GM18951 (cell line): ENCODE data around the gene RAX.

Source experiments
- POLR2A ChIP-seq: IDR thresholded peaks from 4 replicates; pipeline ENCODE4 v1.6.1; 2011; ENCODE audit warnings: mild to moderate bottlenecking; ENCODE audit not compliant: insufficient read length, insufficient read depth; ENCODE audit errors: extremely low read depth
- in situ Hi-C: fragments of 300-500 bp; cut with MboI; formaldehyde crosslinking; loops from one replicate; pipeline ENCODE4 v1.12.0; 2022; ENCODE audit warnings: low sequenced_read_pairs, mixed read lengths, inconsistent platforms; ENCODE audit not compliant: unreplicated experiment

Gene RAX

DNA sequence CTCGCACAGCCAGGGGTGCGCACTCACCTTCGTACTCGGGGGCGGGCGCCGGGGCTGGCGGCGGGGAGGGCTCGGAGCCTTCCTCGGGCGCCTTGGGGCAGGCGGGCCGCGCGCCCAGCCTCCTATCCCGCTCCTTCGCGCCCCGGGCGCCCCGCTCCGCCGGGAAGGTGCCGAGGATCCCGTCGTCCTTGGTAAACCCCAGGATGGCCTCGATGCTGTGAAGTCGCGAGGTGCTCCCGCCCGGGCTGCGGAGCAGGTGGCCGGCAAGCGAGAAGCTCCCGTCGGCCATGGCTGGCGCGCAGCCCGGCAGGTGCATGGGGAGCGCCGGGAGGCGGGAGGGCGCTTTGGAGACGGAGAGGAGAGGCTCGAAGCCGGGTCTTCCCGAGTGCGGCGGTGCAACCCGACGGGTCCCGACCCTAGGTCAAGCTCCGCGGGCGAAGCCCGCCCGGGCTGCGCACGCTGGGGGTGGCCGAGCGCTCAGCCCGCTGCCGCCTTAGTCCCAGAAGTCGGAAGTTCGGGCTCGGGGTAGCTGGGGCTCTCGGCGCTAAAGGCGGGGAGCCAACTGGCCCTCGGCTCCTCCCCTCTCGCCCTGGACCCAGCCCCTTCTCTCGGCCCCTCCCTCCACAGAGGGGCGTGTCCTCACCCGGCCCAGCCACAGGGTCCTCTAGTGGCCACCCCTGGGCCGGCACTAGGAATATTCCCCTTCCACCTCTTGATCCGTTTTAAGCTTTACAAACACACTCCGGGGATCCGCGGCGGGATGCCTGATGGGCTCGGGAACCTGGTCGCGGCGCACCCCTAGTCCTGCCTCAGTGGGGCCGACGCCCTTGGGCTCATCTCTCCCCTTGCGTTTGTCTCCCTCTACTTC lies at the start of gene RAX:
TSS of gene RAX (minus strand) at position 564 of the 868 bp plus-strand sequence. CDS start at position 316, 248 bp downstream.
- in situ Hi-C loops, result no loop called here

GRCh38 chr18:59318460-59319050 lies 45.3 kb upstream of the RAX start, which contains the start of gene CPLX4:
CPLX4 (minus strand) TSS chr18:59318649; CDS start chr18:59318462, 187 bp downstream.
- in situ Hi-C loops, result no loop called here

More for the DNA sequence above, at the start of gene RAX:
- no peak for TF ChIP-seq POLR2A

DNA sequence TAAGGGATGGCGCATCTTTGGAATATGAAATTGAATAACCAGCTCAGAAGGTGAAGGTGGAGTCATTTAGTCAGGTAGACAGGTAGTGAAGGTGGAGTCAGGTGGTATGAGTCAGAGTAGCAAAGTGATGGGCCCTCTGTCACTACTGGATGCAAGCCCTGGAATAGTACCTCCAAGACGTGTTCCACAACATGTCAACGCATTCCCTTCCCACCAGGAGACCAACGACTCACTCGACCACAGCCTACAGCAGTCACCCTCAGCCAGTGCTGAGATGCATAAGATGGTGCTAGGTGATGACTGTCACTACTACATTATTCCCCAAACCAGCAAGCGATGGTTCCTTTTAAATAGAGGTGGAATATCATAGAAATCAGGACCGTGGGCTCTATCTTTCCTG lies 38.4 kb upstream of the RAX start:
- no peak for TF ChIP-seq POLR2A
- in situ Hi-C loops, result no loop called here

More at GRCh38 chr18:59318460-59319050, 45.3 kb upstream of the RAX start, which contains the start of gene CPLX4:
- no peak for TF ChIP-seq POLR2A

GRCh38 chr18:59308938-59309260 lies 35.6 kb upstream of the RAX start:
- no peak for TF ChIP-seq POLR2A
- in situ Hi-C loops, result loop anchor here (10.0 kb wide), 1 partner anchor 86 kb away; no protein-coding TSS in a partner anchor

- in situ Hi-C loops, result loop anchor here (10.0 kb wide), 1 partner anchor 86 kb away; no protein-coding TSS in a partner anchor
- no peak for TF ChIP-seq POLR2A
Observed at GRCh38 chr18:59308248-59308937, 35.1 kb upstream of the RAX start.

DNA sequence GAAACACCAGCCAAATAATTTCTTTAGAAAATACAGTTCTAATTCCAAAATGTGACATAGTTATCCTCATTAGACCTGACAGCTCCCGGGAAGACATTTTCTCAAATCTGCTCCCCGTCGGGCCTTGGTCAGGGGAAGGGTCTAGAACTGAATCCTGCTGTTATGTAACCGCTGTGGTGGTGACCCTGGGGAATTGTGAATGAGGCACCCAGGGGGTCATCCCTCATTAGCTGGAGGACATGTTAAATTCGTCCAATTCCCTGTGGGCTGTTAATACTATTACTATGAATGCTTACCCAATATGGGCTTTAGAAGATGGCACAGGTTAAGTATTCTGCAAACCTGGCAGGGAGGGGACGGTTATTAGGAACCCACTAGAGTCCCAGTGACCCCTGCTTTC lies 33.4 kb upstream of the RAX start:
- no peak for TF ChIP-seq POLR2A
- in situ Hi-C loops, result loop anchor here (10.0 kb wide), 1 partner anchor 88 kb away; no protein-coding TSS in a partner anchor

DNA sequence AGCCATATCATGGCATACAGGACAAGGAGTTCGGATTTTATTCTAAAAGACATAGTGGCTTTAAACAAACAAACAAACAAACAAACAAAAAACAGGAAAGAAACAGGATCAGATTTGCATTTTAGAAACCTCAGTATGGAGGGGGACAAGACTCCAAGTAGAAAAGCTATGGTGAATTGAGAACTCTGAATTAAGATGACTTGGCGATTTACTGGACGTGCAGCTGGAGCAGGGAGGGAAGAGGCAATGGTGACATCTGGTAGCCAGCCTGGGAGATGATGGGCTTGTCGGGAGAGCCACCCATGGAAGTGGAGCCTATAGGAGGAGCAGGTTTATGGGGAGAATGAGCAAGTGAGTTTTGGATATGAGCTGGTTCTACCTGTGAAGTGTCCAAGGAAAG lies 32.0 kb upstream of the RAX start:
- TF ChIP-seq POLR2A, result no peak
- in situ Hi-C loops, result loop anchor here (10.0 kb wide), 1 partner anchor 90 kb away; no protein-coding TSS in a partner anchor

DNA sequence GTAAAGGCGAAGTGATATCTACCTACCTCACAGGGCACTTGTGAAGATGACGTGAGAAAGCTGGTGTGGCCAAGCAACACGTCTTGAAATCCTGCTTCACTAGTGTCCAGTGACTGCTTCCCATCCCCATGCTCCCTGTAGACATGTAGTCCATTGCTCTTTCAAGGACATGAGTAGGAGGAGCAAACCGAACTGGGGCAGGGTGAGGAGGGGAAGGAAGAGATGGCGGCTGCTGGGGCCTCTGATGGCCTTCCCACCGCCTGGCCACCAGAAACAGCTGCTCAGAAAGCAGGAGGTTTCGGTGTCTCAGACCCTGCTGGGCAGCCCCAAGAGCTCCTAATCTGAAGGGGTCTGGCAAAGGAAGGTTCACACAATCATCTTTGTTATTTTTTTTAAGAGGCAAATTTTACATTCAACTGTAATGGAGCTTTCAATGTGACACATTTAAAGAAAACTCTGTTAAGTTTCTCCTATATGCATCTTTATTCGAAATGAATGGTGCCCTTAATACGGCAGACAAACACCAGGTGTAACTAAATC lies 30.5 kb upstream of the RAX start:
- TF ChIP-seq POLR2A, result no peak

DNA sequence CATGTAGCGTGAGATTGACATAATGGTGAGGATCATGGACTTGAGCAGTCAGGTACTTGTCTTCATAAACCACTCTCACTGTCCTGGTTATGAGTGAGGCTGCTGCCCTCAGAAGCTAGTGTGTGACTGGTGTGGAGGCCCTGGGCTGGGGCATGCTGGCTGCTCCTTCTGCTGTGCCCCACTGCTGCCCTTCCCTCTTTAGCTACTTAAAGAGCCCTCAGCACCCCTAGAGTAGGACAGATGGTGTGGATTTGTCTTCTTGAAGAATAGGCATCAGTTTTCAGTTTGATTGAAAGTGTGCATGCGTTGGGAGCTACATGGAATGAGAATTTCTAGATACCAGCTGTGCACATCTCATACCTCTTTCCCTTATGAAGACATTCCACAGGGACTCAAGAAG lies 29.8 kb upstream of the RAX start:
- no peak for TF ChIP-seq POLR2A
- in situ Hi-C loops, result loop anchor here (10.0 kb wide), 1 partner anchor 92 kb away; no protein-coding TSS in a partner anchor

More for the DNA sequence above, 30.5 kb upstream of the RAX start:
- in situ Hi-C loops, result loop anchor here (10.0 kb wide), 1 partner anchor 91 kb away; no protein-coding TSS in a partner anchor

GRCh38 chr18:59301929-59302328 lies 28.7 kb upstream of the RAX start:
- in situ Hi-C loops, result loop anchor here (10.0 kb wide), 1 partner anchor 93 kb away; no protein-coding TSS in a partner anchor
- TF ChIP-seq POLR2A, result no peak

DNA sequence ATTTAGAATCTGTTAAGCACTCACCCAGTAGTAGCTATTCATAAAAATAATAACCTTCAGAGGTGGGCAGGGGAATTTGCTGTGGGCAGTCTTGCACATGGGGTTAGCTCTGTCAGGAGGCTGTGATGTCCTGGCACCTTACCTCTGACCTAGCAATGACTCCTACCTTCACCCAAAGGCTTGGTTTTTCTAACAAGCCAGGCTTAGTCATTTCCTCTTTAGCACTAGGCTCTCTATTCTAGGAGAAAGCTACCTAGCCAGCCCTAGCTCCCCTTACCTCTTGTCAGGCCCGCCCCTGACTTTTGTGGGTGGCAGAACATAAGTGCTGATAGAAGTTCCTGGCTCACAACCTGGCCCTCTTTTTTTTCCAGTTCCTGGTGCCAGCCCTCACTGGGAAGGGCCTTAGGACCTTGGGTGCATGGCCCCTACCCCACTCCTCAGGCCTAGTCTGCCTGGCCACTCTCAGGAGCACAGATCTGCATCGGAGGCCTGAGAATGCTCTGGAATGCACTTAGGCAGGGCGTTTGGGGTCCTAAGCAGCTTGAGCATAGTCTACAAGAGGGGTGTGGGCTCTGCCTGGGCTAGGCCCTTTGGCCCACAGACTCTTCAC lies 27.5 kb upstream of the RAX start:
- in situ Hi-C loops, result loop anchor here (10.0 kb wide), 1 partner anchor 94 kb away; no protein-coding TSS in a partner anchor

GRCh38 chr18:59298871-59299270 lies 25.6 kb upstream of the RAX start:
- in situ Hi-C loops, result no loop called here
- no peak for TF ChIP-seq POLR2A

More for the DNA sequence above, 27.5 kb upstream of the RAX start:
- no peak for TF ChIP-seq POLR2A
